Fibroblast of lung (primary cell): ENCODE results near the gene KIF1A.

ENCODE experiments used
- CTCF ChIP-seq, 2 donors: IDR thresholded peaks in 1 of 2; conservative IDR thresholded peaks in 1 of 2; 1 replicate in 1 of 2; 2 replicates in 1 of 2; pipeline ENCODE4 v1.5.1; 2011 to 2012; ENCODE audit warnings: low read length in 2 of 2, control low read depth in 1 of 2, inconsistent platforms in 1 of 2, low read depth in 1 of 2, mild to moderate bottlenecking in 1 of 2
- EZH2 ChIP-seq: IDR thresholded peaks from 2 replicates; pipeline ENCODE4 v1.5.1; 2012; ENCODE audit warnings: low read length, control low read depth, mild to moderate bottlenecking; ENCODE audit errors: missing control alignments

GRCh38 chr2:240713071-240713927, 106.7 kb downstream of the KIF1A start:
- TF ChIP-seq CTCF (conservative IDR thresholded peaks at IDR 0.05 in 1 of 2, IDR thresholded peaks at IDR 0.05 in 1 of 2; ENCODE audit: low read depth in 1 of 2, low read length in 2 of 2) (no peak), EZH2 (no peak)
